ENCODE results near the gene MYO1B.

GRCh38 chr2:191345788-191346187 is 100.6 kb downstream of the MYO1B start:
- TF ChIP-seq CTCF (conservative IDR thresholded peaks at IDR 0.05; ENCODE audit: low read length): no peak
- TF ChIP-seq EZH2phosphoT487 (IDR thresholded peaks at IDR 0.05; ENCODE audit: borderline replicate concordance): no peak

All from Loucy (cell line).